Liver (tissue), 9 donors: Measurements from ENCODE around the gene CANX. TPM values are rescaled to one million over a fixed set of nuclear protein-coding genes. Genes with fewer than 3 reads are reported as not detected.

Source experiments
- DNase-seq: peaks from one replicate; pipeline ENCODE4 v3.0.0-alpha.2; 2017; ENCODE audit warnings: low spot score
- H3K27ac ChIP-seq, 2 donors: one replicate each; pipeline ENCODE4 v1.7.0; 2013; ENCODE audit warnings: inconsistent platforms in 2 of 2, low read length in 2 of 2, control low read depth in 1 of 2, low read depth in 1 of 2, mild to moderate bottlenecking in 1 of 2
- H3K27me3 ChIP-seq, 4 donors: one replicate each; pipeline versions ENCODE4 v1.6.1 to v1.7.0; 2013; ENCODE audit warnings: low read length in 3 of 4, inconsistent platforms in 1 of 4, mild to moderate bottlenecking in 1 of 4, moderate library complexity in 1 of 4; ENCODE audit not compliant: control insufficient read depth in 4 of 4, insufficient read depth in 4 of 4
- H3K36me3 ChIP-seq, 4 donors: one replicate each; pipeline versions ENCODE4 v1.6.1 to v1.7.0; 2013; ENCODE audit warnings: low read length in 3 of 4, mild to moderate bottlenecking in 3 of 4, low read depth in 1 of 4, moderate library complexity in 1 of 4; ENCODE audit not compliant: control insufficient read depth in 4 of 4, insufficient read depth in 3 of 4
- H3K4me1 ChIP-seq, 4 donors: one replicate each; pipeline versions ENCODE4 v1.6.1 to v1.7.0; 2013; ENCODE audit warnings: low read length in 3 of 4, mild to moderate bottlenecking in 3 of 4, moderate library complexity in 1 of 4; ENCODE audit not compliant: control insufficient read depth in 4 of 4, insufficient read depth in 4 of 4
- H3K4me3 ChIP-seq, 3 donors: one replicate each; pipeline versions ENCODE4 v1.6.1 to v1.7.0; 2013; ENCODE audit warnings: low read length in 3 of 3, control low read depth in 1 of 3, low read depth in 1 of 3, mild to moderate bottlenecking in 1 of 3
- H3K9ac ChIP-seq, 2 donors: one replicate each; pipeline ENCODE4 v1.7.0; 2013; ENCODE audit warnings: low read length in 2 of 2, mild to moderate bottlenecking in 2 of 2, moderate library complexity in 2 of 2, control low read depth in 1 of 2, low read depth in 1 of 2
- H3K9me3 ChIP-seq, 4 donors: one replicate each; pipeline versions ENCODE4 v1.6.1 to v1.7.0; 2013; ENCODE audit warnings: low read length in 3 of 4; ENCODE audit not compliant: control insufficient read depth in 4 of 4
- EGR1 ChIP-seq, 2 donors: IDR thresholded peaks; 2 replicates each; pipeline ENCODE4 v1.6.1; 2016 to 2018; ENCODE audit warnings: antibody characterized with exemption in 2 of 2, low read depth in 2 of 2
- FOXA1 ChIP-seq: IDR thresholded peaks from 2 replicates; pipeline ENCODE4 v1.6.1; 2016; ENCODE audit warnings: antibody characterized with exemption
- FOXA2 ChIP-seq: IDR thresholded peaks from 2 replicates; pipeline ENCODE4 v1.6.1; 2016; ENCODE audit warnings: antibody characterized with exemption
- GABPA ChIP-seq, 2 donors: IDR thresholded peaks in 1 of 2; conservative IDR thresholded peaks in 1 of 2; 2 replicates each; pipeline ENCODE4 v1.6.1; 2016; ENCODE audit warnings: antibody characterized with exemption in 2 of 2, mild to moderate bottlenecking in 1 of 2, moderate library complexity in 1 of 2
- HNF4A ChIP-seq, 2 donors: conservative IDR thresholded peaks; 2 replicates each; pipeline ENCODE4 v1.6.1; 2016; ENCODE audit warnings: antibody characterized with exemption in 2 of 2, mild to moderate bottlenecking in 2 of 2
- HNF4G ChIP-seq: IDR thresholded peaks from 2 replicates; pipeline ENCODE4 v1.6.1; 2016; ENCODE audit warnings: antibody characterized with exemption
- JUND ChIP-seq, 2 donors: IDR thresholded peaks; 2 replicates each; pipeline ENCODE4 v1.6.1; 2016; ENCODE audit warnings: antibody characterized with exemption in 2 of 2
- NR2F2 ChIP-seq: IDR thresholded peaks from 2 replicates; pipeline ENCODE4 v1.6.1; 2016; ENCODE audit warnings: antibody characterized with exemption
- RAD21 ChIP-seq, 2 donors: IDR thresholded peaks; 2 replicates each; pipeline ENCODE4 v1.6.1; 2016; ENCODE audit warnings: antibody characterized with exemption in 2 of 2, mild to moderate bottlenecking in 2 of 2
- REST ChIP-seq: IDR thresholded peaks from 2 replicates; pipeline ENCODE4 v1.6.1; 2016; ENCODE audit warnings: antibody characterized with exemption, mild to moderate bottlenecking
- RXRA ChIP-seq, 2 donors: IDR thresholded peaks; 2 replicates each; pipeline ENCODE4 v1.6.1; 2017 to 2018; ENCODE audit warnings: antibody characterized with exemption in 2 of 2, mild to moderate bottlenecking in 1 of 2
- SP1 ChIP-seq: IDR thresholded peaks from 2 replicates; pipeline ENCODE4 v1.6.1; 2018; ENCODE audit warnings: antibody characterized with exemption, mild to moderate bottlenecking
- TAF1 ChIP-seq: conservative IDR thresholded peaks from 2 replicates; pipeline ENCODE4 v1.6.1; 2016; ENCODE audit warnings: antibody characterized with exemption, mild to moderate bottlenecking
- YY1 ChIP-seq: IDR thresholded peaks from 2 replicates; pipeline ENCODE4 v1.6.1; 2016; ENCODE audit warnings: antibody characterized with exemption, mild to moderate bottlenecking
- ZBTB33 ChIP-seq: IDR thresholded peaks from 2 replicates; pipeline ENCODE4 v1.6.1; 2016; ENCODE audit warnings: antibody characterized with exemption
- WGBS: extraction: QIAGEN DNeasy Blood & Tissue Kit; methylation state at CpG from one replicate; pipeline ENCODE4 v1.1.7; 2013; 5-methylcytosine and 5-hydroxymethylcytosine counted together
- polyA plus RNA-seq, 2 donors: library from polyadenylated mRNA; stranded (reverse) in 1 of 2; unstranded in 1 of 2; fragments of 200-250 nt in 1 of 2; fragments of >200 nt in 1 of 2; fragmentation: Nextera tagmentation in 1 of 2; extraction: Ambion mirVana in 1 of 2; gene quantifications; one replicate each; pipeline versions ENCODE4 v1.2.1 to v1.2.3, GENCODE V29; 2013 to 2015
- total RNA-seq, 2 donors: library from RNA; depleted of rRNA; stranded (reverse); fragments of >200 nt; gene quantifications; one replicate each; pipeline ENCODE4 v1.2.3, GENCODE V29; 2014
- TF ChIP-seq, protein P1 (sequence below): IDR thresholded peaks from 2 replicates; pipeline ENCODE4 v1.6.1; 2016; ENCODE audit warnings: antibody characterized with exemption
- TF ChIP-seq, protein P2 (sequence below): IDR thresholded peaks from 2 replicates; pipeline ENCODE4 v1.6.1; 2016; ENCODE audit warnings: antibody characterized with exemption
- donor health status: healthy.
- donor health status: healthy.
- donor health status: healthy.
- donor health status: healthy.
- donor health status: healthy.

Gene CANX
- total and polyA plus RNA-seq, 4 donors = 129 to 628 (median 314) TPM

- Histone ChIP-seq H3K27me3 (no peaks in the 10 kb centered on the region), H3K9ac (no peak overlapping the region), H3K36me3 (peaks cover 19 to 67% (median 58%) of the 10 kb centered on the region in 4 donors), H3K4me3 (no peak overlapping the region), H3K9me3 (no peaks in the 10 kb centered on the region), H3K4me1 (no peaks in the 10 kb centered on the region), H3K27ac (no peak overlapping the region)
- WGBS = 90% methylated on average over 1 of the region's 1 CpG
- no peak for TF ChIP-seq RAD21 (IDR thresholded peaks at IDR 0.05)
- no peak for DNase-seq
Measured at GRCh38 chr5:179716286-179716685, 17.5 kb downstream of the CANX start.

DNA sequence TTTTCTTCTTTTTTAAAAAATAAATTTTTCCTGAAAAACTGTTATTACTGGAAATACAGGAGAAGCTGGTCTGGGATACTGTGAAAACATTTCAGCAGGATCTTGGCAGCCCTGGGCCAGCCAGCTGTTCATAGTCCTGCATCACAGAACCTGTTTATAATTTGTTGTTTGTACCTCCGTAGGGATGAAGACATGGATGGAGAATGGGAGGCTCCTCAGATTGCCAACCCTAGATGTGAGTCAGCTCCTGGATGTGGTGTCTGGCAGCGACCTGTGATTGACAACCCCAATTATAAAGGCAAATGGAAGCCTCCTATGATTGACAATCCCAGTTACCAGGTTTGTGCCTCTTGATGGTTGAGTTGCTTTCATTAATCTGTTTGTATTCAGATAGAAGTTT, 21.5 kb downstream of the CANX start:
- no peak for DNase-seq
- Histone ChIP-seq H3K9me3 (no peaks in the 10 kb centered on the region), H3K9ac (no peak overlapping the region), H3K4me3 (no peak overlapping the region), H3K4me1 (no peaks in the 10 kb centered on the region), H3K36me3 (peaks cover 20 to 88% (median 80%) of the 10 kb centered on the region in 4 donors), H3K27me3 (no peaks in the 10 kb centered on the region), H3K27ac (no peak overlapping the region)
- 98% methylated on average over 2 of the region's 2 CpGs for WGBS
- no peak for TF ChIP-seq FOXA2
- no peak for TF ChIP-seq TAF1
- TF ChIP-seq REST = no peak
- no peak for TF ChIP-seq SP1
- TF ChIP-seq, protein P1, sequence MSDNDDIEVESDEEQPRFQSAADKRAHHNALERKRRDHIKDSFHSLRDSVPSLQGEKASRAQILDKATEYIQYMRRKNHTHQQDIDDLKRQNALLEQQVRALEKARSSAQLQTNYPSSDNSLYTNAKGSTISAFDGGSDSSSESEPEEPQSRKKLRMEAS = no peak
- TF ChIP-seq GABPA (IDR thresholded peaks at IDR 0.05 in 1 of 2, conservative IDR thresholded peaks at IDR 0.05 in 1 of 2) = no peak

- Histone ChIP-seq H3K36me3 (peaks cover 26 to 84% (median 75%) of the 10 kb centered on the region in 4 donors), H3K4me1 (peaks cover 0 to under 1% (median 0%) of the 10 kb centered on the region in 4 donors), H3K9me3 (no peaks in the 10 kb centered on the region), H3K27ac (no peak overlapping the region), H3K4me3 (no peak overlapping the region), H3K9ac (no peak overlapping the region), H3K27me3 (no peaks in the 10 kb centered on the region)
- no peak for TF ChIP-seq TAF1
- no peak for TF ChIP-seq EGR1 (IDR thresholded peaks at IDR 0.05; ENCODE audit: low read depth in 2 of 2)
- TF ChIP-seq REST = no peak
- TF ChIP-seq, protein P1 = no peak
- TF ChIP-seq HNF4G = no peak
- TF ChIP-seq FOXA1 = no peak
- TF ChIP-seq, protein P2, sequence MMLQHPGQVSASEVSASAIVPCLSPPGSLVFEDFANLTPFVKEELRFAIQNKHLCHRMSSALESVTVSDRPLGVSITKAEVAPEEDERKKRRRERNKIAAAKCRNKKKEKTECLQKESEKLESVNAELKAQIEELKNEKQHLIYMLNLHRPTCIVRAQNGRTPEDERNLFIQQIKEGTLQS = no peak
- no peak for TF ChIP-seq JUND (IDR thresholded peaks at IDR 0.05)
- no peak for TF ChIP-seq GABPA (IDR thresholded peaks at IDR 0.05 in 1 of 2, conservative IDR thresholded peaks at IDR 0.05 in 1 of 2)
- no peak for TF ChIP-seq RAD21 (IDR thresholded peaks at IDR 0.05)
- no peak for TF ChIP-seq NR2F2
- TF ChIP-seq YY1 = no peak
- no peak for TF ChIP-seq RXRA (IDR thresholded peaks at IDR 0.05)
- TF ChIP-seq ZBTB33 = no peak
- no peak for TF ChIP-seq FOXA2
- TF ChIP-seq HNF4A (conservative IDR thresholded peaks at IDR 0.05) = no peak
- no peak for DNase-seq
- 90% methylated on average over 4 of the region's 4 CpGs for WGBS
Measured at GRCh38 chr5:179724163-179724562, 25.4 kb downstream of the CANX start.
